ENCODE results near the gene ADARB1.
A peak's percentile ranks its signal among the peaks of the same experiment; 100 is the strongest.

Gene ADARB1

DNA sequence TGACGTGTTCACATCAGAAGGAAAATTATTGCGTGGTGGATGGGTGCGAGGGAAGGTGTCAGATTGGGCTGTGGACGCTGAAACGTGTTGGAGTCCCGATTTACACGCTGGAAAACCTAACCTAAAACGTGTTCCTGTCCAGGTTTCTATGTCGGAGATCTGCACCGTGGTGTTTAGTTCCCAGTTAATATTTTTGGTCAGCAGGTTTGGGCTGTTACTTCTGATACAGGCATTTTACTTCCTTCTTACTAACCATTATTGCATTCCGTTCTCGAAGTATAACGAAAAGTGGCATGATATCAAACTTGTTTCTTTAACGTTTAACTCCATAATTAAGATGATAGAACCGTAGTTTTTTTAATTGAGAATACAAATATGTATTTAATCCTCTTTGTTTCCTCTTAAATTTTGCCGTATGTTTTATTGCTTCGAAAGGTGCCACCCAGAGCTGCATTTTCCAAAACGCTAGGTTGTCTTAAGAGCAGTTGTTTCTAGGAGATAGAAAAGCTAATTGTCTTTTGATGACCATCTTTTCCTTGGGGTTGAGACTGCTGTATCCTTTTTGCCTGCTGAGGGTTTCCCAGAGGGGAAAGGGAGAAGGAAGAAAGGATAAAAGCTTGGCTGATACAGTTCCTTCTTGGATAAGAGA, 1.3 kb downstream of the ADARB1 start:
- peak overlapping the region; percentile 59 for H3K4me3 ChIP-seq (ENCODE audit: low read depth, low read length)
- DNase-seq (ENCODE audit: low read depth), result no peak
- TF ChIP-seq MYC (IDR thresholded peaks at IDR 0.05; ENCODE audit: low read depth, low read length) (no peak), POLR2A (IDR thresholded peaks at IDR 0.05; ENCODE audit: extremely low read depth, insufficient read length) (no peak), MAX (IDR thresholded peaks at IDR 0.05; ENCODE audit: low read depth, low read length) (no peak), CTCF (IDR thresholded peaks at IDR 0.05; ENCODE audit: low read depth, low read length) (no peak)

GRCh38 chr21:45076245-45076711, 1.9 kb downstream of the ADARB1 start:
- peak; percentile 29 for DNase-seq (ENCODE audit: low read depth)
- TF ChIP-seq MYC (IDR thresholded peaks at IDR 0.05; ENCODE audit: low read depth, low read length) (no peak), POLR2A (IDR thresholded peaks at IDR 0.05; ENCODE audit: extremely low read depth, insufficient read length) (no peak), MAX (IDR thresholded peaks at IDR 0.05; ENCODE audit: low read depth, low read length) (no peak), CTCF (IDR thresholded peaks at IDR 0.05; ENCODE audit: low read depth, low read length) (no peak)
- H3K4me3 ChIP-seq (ENCODE audit: low read depth, low read length), result no peak overlapping the region

DNA sequence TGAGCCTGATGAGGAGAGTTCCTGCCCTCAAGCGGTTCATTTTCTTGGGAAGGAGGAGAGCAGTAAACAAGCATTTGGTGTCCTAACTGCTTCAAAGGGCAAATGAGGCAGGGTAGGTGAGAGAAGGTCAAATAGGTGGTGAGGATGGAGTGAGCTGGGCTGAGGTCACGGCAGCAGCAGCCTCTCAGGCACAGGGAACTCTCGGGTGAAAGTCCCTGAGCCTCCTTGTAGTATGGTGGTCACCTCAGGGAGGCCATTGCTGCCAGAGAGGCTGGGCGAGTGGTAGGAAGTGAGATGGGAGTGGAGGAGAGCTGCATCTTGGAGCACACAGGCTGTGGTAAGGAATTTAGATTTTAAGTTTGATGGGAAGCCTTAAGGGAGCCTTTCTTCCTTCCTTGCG, 4.0 kb downstream of the ADARB1 start:
- no peak overlapping the region for H3K4me3 ChIP-seq (ENCODE audit: low read depth, low read length)
- no peak for DNase-seq (ENCODE audit: low read depth)
- TF ChIP-seq MAX (IDR thresholded peaks at IDR 0.05; ENCODE audit: low read depth, low read length) (no peak), MYC (IDR thresholded peaks at IDR 0.05; ENCODE audit: low read depth, low read length) (no peak), POLR2A (IDR thresholded peaks at IDR 0.05; ENCODE audit: extremely low read depth, insufficient read length) (no peak), CTCF (IDR thresholded peaks at IDR 0.05; ENCODE audit: low read depth, low read length) (no peak)

DNA sequence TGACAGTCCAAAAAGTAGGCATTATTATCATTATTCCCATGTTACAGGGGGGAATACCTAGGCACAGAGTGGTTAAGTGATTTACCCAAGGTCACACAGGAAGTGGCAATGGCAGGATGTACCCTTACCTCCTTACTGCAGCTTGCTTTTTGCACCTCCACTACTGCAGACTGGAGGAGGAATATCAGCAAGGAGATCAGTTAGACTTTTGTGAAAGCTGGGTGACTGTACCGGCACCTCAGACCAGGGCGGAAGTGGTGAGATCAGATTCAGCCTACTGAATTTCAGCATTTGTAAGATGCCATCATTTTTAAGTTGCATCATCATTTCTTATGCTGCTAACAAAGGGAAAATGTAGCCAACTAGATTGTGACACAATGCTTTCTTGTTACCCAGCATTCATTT, 4.5 kb downstream of the ADARB1 start:
- peak; percentile 93 for DNase-seq (ENCODE audit: low read depth)
- H3K4me3 ChIP-seq (ENCODE audit: low read depth, low read length), result no peak overlapping the region
- TF ChIP-seq CTCF (IDR thresholded peaks at IDR 0.05; ENCODE audit: low read depth, low read length), result no peak
- TF ChIP-seq MYC (IDR thresholded peaks at IDR 0.05; ENCODE audit: low read depth, low read length), result 0 out of 2 replicates have a peak, but pooled peaks have one; percentile 6

GRCh38 chr21:45079351-45079750, 5.0 kb downstream of the ADARB1 start:
- peak; percentile 41 for DNase-seq (ENCODE audit: low read depth)
- no peak overlapping the region for H3K4me3 ChIP-seq (ENCODE audit: low read depth, low read length)
- no peak for TF ChIP-seq MYC (IDR thresholded peaks at IDR 0.05; ENCODE audit: low read depth, low read length)

DNA sequence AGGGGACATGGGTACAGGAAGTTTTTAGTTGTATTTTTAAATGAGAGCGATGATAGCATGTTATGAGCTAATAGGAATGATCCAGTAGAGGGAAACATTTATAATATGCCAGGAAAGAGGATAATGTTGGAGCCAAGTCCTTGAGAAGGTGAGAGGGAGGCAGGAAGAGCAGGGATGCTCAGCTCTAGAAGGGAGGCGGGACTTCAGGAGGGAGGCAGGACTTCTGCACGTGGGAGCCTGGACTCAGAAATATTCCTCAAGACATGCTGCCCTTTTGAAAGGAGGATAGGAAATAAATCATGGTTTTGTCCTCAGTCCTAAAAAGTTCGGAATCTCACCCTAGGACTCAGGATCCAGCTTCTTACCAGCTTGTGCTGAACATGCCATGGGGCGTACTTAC, 5.9 kb downstream of the ADARB1 start:
- DNase-seq (ENCODE audit: low read depth), result no peak
- TF ChIP-seq POLR2A (IDR thresholded peaks at IDR 0.05; ENCODE audit: extremely low read depth, insufficient read length) (no peak), MAX (IDR thresholded peaks at IDR 0.05; ENCODE audit: low read depth, low read length) (no peak), MYC (IDR thresholded peaks at IDR 0.05; ENCODE audit: low read depth, low read length) (no peak), CTCF (IDR thresholded peaks at IDR 0.05; ENCODE audit: low read depth, low read length) (no peak)
- H3K4me3 ChIP-seq (ENCODE audit: low read depth, low read length), result no peak overlapping the region

Measured in NB4 (cell line).